Uterus (tissue), 2 donors: ENCODE results near the gene EAF2.

Experiments
- POLR2A ChIP-seq, 2 donors: fragments of 450-650 bp; IDR thresholded peaks; one replicate each; pipeline ENCODE4 v1.6.1; 2016; ENCODE audit warnings: antibody characterized with exemption in 2 of 2, mild to moderate bottlenecking in 1 of 2, moderate library complexity in 1 of 2
- TF ChIP-seq, protein P1 (sequence below), 4 experiments: fragments of 200-600 bp in 2 of 4; fragments of 450-650 bp in 2 of 4; sonication (generic) in 2 of 4; IDR thresholded peaks; one replicate each; pipeline ENCODE4 v1.5.1; 2016 to 2019; ENCODE audit warnings: antibody characterized with exemption in 4 of 4, mild to moderate bottlenecking in 2 of 4, moderate library complexity in 1 of 4

DNA sequence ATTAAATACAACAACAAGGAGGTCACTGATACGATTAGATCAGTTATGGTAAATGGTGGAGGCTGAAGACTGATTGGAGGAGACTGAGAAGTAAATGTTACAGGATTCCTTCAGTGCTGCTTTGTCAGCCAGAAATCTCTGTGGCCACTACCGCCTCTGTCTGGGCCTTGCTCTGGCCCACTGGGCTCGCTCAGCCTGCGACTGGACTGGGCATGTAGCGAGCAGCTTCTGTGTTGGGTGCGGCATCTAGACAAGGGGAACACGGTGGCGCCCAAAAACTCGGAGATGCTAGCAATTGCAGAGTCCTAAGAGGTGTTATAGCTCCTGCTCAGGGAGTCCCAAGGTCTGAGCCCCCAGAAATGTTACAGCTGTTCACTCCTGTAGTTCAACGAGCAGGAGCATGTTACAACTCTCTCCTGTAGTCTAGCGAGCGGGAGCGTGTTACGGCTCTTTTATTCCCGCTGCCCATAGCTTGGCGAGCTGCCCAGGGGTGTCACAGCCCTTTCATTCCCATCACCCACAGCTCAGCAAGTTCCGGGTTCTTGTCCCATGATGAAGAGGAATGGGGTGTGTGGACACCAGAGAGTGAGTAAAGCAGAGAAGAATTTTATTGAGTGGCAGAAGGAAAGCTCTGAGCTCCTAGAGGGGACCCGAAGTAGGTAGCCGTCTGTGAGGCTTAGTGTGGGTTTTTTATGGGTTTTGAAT, 83.9 kb downstream of the EAF2 start:
- TF ChIP-seq, protein P1, sequence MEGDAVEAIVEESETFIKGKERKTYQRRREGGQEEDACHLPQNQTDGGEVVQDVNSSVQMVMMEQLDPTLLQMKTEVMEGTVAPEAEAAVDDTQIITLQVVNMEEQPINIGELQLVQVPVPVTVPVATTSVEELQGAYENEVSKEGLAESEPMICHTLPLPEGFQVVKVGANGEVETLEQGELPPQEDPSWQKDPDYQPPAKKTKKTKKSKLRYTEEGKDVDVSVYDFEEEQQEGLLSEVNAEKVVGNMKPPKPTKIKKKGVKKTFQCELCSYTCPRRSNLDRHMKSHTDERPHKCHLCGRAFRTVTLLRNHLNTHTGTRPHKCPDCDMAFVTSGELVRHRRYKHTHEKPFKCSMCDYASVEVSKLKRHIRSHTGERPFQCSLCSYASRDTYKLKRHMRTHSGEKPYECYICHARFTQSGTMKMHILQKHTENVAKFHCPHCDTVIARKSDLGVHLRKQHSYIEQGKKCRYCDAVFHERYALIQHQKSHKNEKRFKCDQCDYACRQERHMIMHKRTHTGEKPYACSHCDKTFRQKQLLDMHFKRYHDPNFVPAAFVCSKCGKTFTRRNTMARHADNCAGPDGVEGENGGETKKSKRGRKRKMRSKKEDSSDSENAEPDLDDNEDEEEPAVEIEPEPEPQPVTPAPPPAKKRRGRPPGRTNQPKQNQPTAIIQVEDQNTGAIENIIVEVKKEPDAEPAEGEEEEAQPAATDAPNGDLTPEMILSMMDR (IDR thresholded peaks at IDR 0.05): no peak
- no peak for TF ChIP-seq POLR2A (IDR thresholded peaks at IDR 0.05)
